ENCODE measurements around the gene ZNF45. TPM values are rescaled to one million over a fixed set of nuclear protein-coding genes. Genes with fewer than 3 reads are reported as not detected.
A peak's percentile ranks its signal among the peaks of the same experiment; 100 is the strongest.

The ZNF45 gene
- total and polyA plus RNA-seq, 2 donors from 2014 or later: 4.8 to 16.1 TPM

GRCh38 chr19:43934055-43934984, 762 bp downstream of the ZNF45 start:
- TF ChIP-seq CTCF (IDR thresholded peaks at IDR 0.05; ENCODE audit: borderline replicate concordance, extremely low read depth, insufficient read depth): no peak
- DNase-seq (peak in 3 of 5 donors; percentile 12 to 22 (median 20)), FAIRE-seq (no peak)
- peak overlapping the region; percentile 27 to 82 (median 78) for H3K9ac ChIP-seq (ENCODE audit: low read length in 3 of 3)
- peaks cover 5 to 28% (median 16%) of the 10 kb centered on the region in 3 donors for H3K36me3 ChIP-seq (ENCODE audit: control insufficient read depth in 2 of 3, insufficient read depth in 3 of 3, low read length in 3 of 3)
- no peaks in the 10 kb centered on the region for H3K27me3 ChIP-seq (ENCODE audit: control insufficient read depth, insufficient read depth, low read length)
- H3K27ac ChIP-seq (ENCODE audit: low read depth in 2 of 2, low read length in 2 of 2): peak overlapping the region; percentile 82 to 84
- H3K4me3 ChIP-seq (ENCODE audit: low read length in 3 of 3): peak overlapping the region; percentile 72 to 91 (median 90)
- H3K9me3 ChIP-seq (ENCODE audit: control insufficient read depth in 2 of 3, insufficient read depth in 1 of 3, low read length in 3 of 3): no peaks in the 10 kb centered on the region
- peaks cover 0 to 9% (median 8%) of the 10 kb centered on the region in 3 donors for H3K4me1 ChIP-seq (ENCODE audit: control insufficient read depth in 2 of 3, insufficient read depth in 2 of 3, low read depth in 1 of 3, low read length in 3 of 3)
- intact Hi-C loops (cut with DNase I): no loop called here

- no peak for TF ChIP-seq CTCF (IDR thresholded peaks at IDR 0.05; ENCODE audit: borderline replicate concordance, extremely low read depth, insufficient read depth)
- no peaks in the 10 kb centered on the region for H3K27me3 ChIP-seq (ENCODE audit: control insufficient read depth, insufficient read depth, low read length)
- no peak overlapping the region for H3K27ac ChIP-seq (ENCODE audit: low read depth in 2 of 2, low read length in 2 of 2)
- no peak overlapping the region for H3K4me3 ChIP-seq (ENCODE audit: low read length in 3 of 3)
- H3K36me3 ChIP-seq (ENCODE audit: control insufficient read depth in 2 of 3, insufficient read depth in 3 of 3, low read length in 3 of 3): peaks cover 20 to 65% (median 52%) of the 10 kb centered on the region in 3 donors
- peaks cover 0 to 1% (median 0%) of the 10 kb centered on the region in 3 donors for H3K4me1 ChIP-seq (ENCODE audit: control insufficient read depth in 2 of 3, insufficient read depth in 2 of 3, low read depth in 1 of 3, low read length in 3 of 3)
- intact Hi-C loops (cut with DNase I): no loop called here
- peaks cover 0 to 2% (median 0%) of the 10 kb centered on the region in 3 donors for H3K9me3 ChIP-seq (ENCODE audit: control insufficient read depth in 2 of 3, insufficient read depth in 1 of 3, low read length in 3 of 3)
- no peak for DNase-seq
- no peak overlapping the region for H3K9ac ChIP-seq (ENCODE audit: low read length in 3 of 3)
- FAIRE-seq: no peak
Observed at GRCh38 chr19:43928820-43929219, 6.3 kb downstream of the ZNF45 start.

GRCh38 chr19:43923875-43924274, 11.2 kb downstream of the ZNF45 start:
- Histone ChIP-seq H3K27ac (ENCODE audit: low read depth in 2 of 2, low read length in 2 of 2) (no peak overlapping the region), H3K36me3 (ENCODE audit: control insufficient read depth in 2 of 3, insufficient read depth in 3 of 3, low read length in 3 of 3) (peaks cover 25 to 73% (median 56%) of the 10 kb centered on the region in 3 donors), H3K9me3 (ENCODE audit: control insufficient read depth in 2 of 3, insufficient read depth in 1 of 3, low read length in 3 of 3) (peaks cover 0 to 13% (median 13%) of the 10 kb centered on the region in 3 donors), H3K4me3 (ENCODE audit: low read length in 3 of 3) (no peak overlapping the region), H3K4me1 (ENCODE audit: control insufficient read depth in 2 of 3, insufficient read depth in 2 of 3, low read depth in 1 of 3, low read length in 3 of 3) (no peaks in the 10 kb centered on the region), H3K9ac (ENCODE audit: low read length in 3 of 3) (no peak overlapping the region), H3K27me3 (ENCODE audit: control insufficient read depth, insufficient read depth, low read length) (no peaks in the 10 kb centered on the region)
- no peak for FAIRE-seq
- DNase-seq: no peak
- intact Hi-C loops (cut with DNase I): no loop called here
- no peak for TF ChIP-seq CTCF (IDR thresholded peaks at IDR 0.05; ENCODE audit: borderline replicate concordance, extremely low read depth, insufficient read depth)

Data from kidney (tissue), 14 donors.